ENCODE data around the gene DCDC1.
A peak's percentile ranks its signal among the peaks of the same experiment; 100 is the strongest.

DNA sequence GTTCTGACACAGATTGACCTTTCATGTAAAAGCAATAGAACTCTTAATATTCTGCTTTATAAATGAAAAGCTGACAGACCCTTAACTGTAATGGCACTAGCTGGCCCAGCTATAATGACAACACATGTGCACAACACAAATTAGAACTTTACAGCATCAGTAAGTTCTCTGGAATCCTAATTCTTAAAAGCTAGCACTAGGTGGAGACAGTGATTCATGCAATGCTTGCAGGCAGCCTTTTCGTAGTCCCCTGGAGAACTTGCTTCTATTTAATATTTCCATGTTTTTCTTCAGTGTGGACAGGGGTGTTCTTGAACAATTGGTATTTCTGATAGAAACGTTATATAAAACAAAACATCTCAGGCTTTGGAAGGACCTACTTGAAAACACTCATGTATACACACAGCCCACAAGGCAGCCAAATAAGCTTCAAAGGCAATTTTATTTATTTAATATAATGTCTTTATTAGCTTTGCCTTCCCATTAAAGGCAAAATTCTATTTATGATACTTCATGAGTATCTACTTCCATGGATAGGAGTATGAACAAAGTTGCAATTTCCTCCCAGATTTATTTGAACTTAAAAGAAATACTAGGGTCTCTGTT lies 409.0 kb downstream of the DCDC1 start:
- TF ChIP-seq, protein P1, sequence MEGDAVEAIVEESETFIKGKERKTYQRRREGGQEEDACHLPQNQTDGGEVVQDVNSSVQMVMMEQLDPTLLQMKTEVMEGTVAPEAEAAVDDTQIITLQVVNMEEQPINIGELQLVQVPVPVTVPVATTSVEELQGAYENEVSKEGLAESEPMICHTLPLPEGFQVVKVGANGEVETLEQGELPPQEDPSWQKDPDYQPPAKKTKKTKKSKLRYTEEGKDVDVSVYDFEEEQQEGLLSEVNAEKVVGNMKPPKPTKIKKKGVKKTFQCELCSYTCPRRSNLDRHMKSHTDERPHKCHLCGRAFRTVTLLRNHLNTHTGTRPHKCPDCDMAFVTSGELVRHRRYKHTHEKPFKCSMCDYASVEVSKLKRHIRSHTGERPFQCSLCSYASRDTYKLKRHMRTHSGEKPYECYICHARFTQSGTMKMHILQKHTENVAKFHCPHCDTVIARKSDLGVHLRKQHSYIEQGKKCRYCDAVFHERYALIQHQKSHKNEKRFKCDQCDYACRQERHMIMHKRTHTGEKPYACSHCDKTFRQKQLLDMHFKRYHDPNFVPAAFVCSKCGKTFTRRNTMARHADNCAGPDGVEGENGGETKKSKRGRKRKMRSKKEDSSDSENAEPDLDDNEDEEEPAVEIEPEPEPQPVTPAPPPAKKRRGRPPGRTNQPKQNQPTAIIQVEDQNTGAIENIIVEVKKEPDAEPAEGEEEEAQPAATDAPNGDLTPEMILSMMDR (IDR thresholded peaks at IDR 0.05), result peak in 5 of 7 experiments; percentile 12 to 43 (median 32)
- TF ChIP-seq POLR2A (IDR thresholded peaks at IDR 0.05), result no peak
